Muscle layer of colon (tissue), 2 donors: Measurements from ENCODE around the gene ZNF324.
"Not testable (repeated sequence)": the region's sequence is repeated elsewhere in the genome, so short reads cannot be mapped to it uniquely, and the experiment has no call there.

Experiments
- H3K27ac ChIP-seq: one replicate; pipeline ENCODE4 v1.7.0; 2013; ENCODE audit warnings: low read depth, mild to moderate bottlenecking, low read length, moderate library complexity
- H3K27me3 ChIP-seq, 2 donors: one replicate each; pipeline ENCODE4 v1.7.0; 2013; ENCODE audit warnings: low read length in 2 of 2, mild to moderate bottlenecking in 2 of 2; ENCODE audit not compliant: insufficient read depth in 2 of 2, control insufficient read depth in 1 of 2
- H3K36me3 ChIP-seq: one replicate; pipeline ENCODE4 v1.7.0; 2013; ENCODE audit warnings: mild to moderate bottlenecking, low read length; ENCODE audit not compliant: insufficient read depth
- H3K4me1 ChIP-seq: one replicate; pipeline ENCODE4 v1.7.0; 2013; ENCODE audit warnings: mild to moderate bottlenecking, low read length; ENCODE audit not compliant: insufficient read depth
- H3K4me3 ChIP-seq, 2 donors: one replicate each; pipeline ENCODE4 v1.7.0; 2013; ENCODE audit warnings: low read length in 2 of 2, low read depth in 1 of 2, mild to moderate bottlenecking in 1 of 2, moderate library complexity in 1 of 2
- H3K9ac ChIP-seq: one replicate; pipeline ENCODE4 v1.7.0; 2013; ENCODE audit warnings: low read length
- H3K9me3 ChIP-seq: one replicate; pipeline ENCODE4 v1.7.0; 2013; ENCODE audit warnings: mild to moderate bottlenecking, low read length
- donor health status: abdominal sarcoma.
- donor health status: Adenocarcinoma of cecum.

Gene ZNF324

DNA sequence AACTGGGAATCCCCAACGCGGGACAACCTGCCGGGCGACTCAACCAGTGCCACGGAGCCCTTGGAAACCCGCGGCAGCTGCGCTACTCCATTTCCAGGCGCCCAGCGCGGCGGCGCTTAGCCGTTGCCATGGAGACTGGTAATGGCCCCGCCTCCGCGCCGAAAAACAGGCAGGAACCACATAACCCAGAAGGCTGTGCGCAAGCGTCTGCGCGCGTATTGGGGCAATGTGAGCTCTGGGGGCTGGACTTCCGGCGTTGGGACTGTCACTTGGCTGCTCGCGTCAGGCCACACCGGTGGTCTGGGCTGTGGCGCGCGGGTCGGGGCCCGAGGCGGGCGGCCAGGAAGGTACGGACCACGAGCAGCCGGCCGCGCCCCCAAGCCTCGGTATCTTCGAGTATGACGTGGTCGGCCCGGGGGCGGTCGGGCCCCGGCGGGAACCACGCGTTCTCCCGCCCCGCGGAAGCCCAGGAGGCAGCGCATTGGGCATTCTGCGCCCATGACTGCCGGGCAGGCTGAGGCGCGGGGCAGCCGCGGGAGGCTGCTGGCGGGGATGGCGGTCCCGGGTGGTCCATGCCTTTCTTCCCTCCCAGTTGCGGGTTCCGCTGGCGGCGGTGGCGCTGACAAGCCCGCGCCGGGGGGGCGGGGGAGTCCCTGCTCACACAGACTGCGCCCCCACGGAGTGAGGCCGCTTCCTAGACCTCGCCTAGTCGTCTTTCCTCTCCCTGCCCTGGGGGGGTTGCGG lies 15.3 kb upstream of the ZNF324 start, which contains the start of gene ZNF324B:
TSS of gene ZNF324B (plus strand) at position 265 of the 744 bp plus-strand sequence. CDS start 2,080 bp downstream, outside the sequence.
- peaks cover 7% of the 10 kb centered on the region for H3K4me1 ChIP-seq
- no peaks in the 10 kb centered on the region for H3K9me3 ChIP-seq
- H3K9ac ChIP-seq: peak within 1 kb of the TSS; percentile 27
- peak within 1 kb of the TSS; percentile 88 to 96 for H3K4me3 ChIP-seq
- H3K27me3 ChIP-seq: no peaks in the 10 kb centered on the region
- H3K27ac ChIP-seq: peak within 1 kb of the TSS; percentile 76
- peaks cover 15% of the 10 kb centered on the region for H3K36me3 ChIP-seq

- Histone ChIP-seq H3K9ac (no peak overlapping the region), H3K27me3 (no peaks in the 10 kb centered on the region), H3K27ac (no peak overlapping the region), H3K36me3 (peaks cover 20% of the 10 kb centered on the region), H3K4me1 (peaks cover 7% of the 10 kb centered on the region), H3K4me3 (no peak overlapping the region), H3K9me3 (no peaks in the 10 kb centered on the region)
Measured at GRCh38 chr19:58453743-58454142, 13.1 kb upstream of the ZNF324 start.

DNA sequence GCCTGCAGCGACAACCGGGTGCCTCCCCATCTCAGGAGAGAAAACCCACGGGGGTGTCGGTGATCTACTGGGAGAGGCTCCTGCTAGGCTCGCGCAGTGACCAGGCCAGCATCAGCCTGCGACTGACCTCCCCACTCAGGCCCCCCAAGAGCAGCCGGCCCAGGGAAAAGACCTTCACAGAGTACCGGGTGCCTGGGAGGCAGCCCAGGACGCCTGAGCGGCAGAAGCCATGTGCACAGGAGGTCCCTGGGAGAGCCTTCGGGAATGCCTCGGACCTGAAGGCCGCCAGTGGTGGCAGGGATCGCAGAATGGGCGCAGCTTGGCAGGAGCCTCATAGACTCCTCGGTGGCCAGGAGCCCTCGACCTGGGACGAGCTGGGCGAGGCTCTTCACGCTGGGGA lies 11.6 kb upstream of the ZNF324 start:
- Histone ChIP-seq H3K27ac (no peak overlapping the region), H3K27me3 (no peaks in the 10 kb centered on the region), H3K9me3 (no peaks in the 10 kb centered on the region), H3K9ac (no peak overlapping the region), H3K4me3 (no peak overlapping the region), H3K36me3 (peaks cover 25% of the 10 kb centered on the region), H3K4me1 (peaks cover 7% of the 10 kb centered on the region)

DNA sequence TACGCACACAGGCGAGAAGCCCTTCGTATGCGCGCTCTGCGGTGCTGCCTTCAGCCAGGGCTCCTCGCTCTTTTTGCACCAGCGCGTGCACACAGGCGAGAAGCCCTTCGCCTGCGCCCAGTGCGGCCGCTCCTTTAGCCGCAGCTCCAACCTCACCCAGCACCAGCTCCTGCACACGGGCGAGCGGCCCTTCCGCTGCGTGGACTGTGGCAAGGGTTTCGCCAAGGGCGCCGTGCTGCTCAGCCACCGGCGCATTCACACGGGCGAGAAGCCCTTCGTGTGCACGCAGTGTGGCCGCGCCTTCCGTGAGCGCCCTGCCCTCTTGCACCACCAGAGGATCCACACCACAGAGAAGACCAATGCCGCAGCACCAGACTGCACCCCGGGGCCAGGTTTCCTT lies 10.8 kb upstream of the ZNF324 start:
- no peak overlapping the region for H3K9ac ChIP-seq
- H3K27me3 ChIP-seq: no peaks in the 10 kb centered on the region
- peaks cover 25% of the 10 kb centered on the region for H3K36me3 ChIP-seq
- H3K9me3 ChIP-seq: no peaks in the 10 kb centered on the region
- H3K27ac ChIP-seq: no peak overlapping the region
- H3K4me1 ChIP-seq: peaks cover under 1% of the 10 kb centered on the region
- H3K4me3 ChIP-seq: no peak overlapping the region

DNA sequence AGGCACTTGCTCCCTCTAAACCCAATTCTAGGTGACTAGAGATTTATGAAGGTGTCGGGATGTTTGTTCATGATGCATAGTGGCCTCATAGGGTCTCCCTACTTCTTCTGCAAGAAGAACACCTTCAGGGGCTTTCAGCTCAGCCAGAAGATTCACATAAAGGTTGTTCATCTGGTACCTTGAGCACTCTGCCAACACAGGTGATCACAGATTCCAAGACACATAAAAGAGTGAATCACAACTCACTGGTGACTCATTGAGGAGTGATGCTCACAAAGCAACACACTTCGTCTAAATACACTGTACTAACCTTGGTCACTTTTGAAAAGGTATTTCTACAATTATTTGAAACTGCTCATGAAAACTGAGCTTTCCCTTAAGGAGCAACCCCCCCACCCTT lies 6.8 kb upstream of the ZNF324 start:
- Histone ChIP-seq H3K4me3 (no peak overlapping the region), H3K27ac (no peak overlapping the region), H3K27me3 (no peaks in the 10 kb centered on the region), H3K4me1 (no peaks in the 10 kb centered on the region), H3K36me3 (peaks cover 15% of the 10 kb centered on the region), H3K9me3 (no peaks in the 10 kb centered on the region), H3K9ac (no peak overlapping the region)

- Histone ChIP-seq H3K27me3 (no peaks in the 10 kb centered on the region), H3K4me3 (peak overlapping the region; percentile 45 to 70), H3K9ac (no peak overlapping the region), H3K9me3 (no peaks in the 10 kb centered on the region), H3K27ac (no peak overlapping the region), H3K4me1 (peaks cover 15% of the 10 kb centered on the region), H3K36me3 (peaks cover 11% of the 10 kb centered on the region)
Measured at GRCh38 chr19:58466089-58466759, 656 bp upstream of the ZNF324 start.

DNA sequence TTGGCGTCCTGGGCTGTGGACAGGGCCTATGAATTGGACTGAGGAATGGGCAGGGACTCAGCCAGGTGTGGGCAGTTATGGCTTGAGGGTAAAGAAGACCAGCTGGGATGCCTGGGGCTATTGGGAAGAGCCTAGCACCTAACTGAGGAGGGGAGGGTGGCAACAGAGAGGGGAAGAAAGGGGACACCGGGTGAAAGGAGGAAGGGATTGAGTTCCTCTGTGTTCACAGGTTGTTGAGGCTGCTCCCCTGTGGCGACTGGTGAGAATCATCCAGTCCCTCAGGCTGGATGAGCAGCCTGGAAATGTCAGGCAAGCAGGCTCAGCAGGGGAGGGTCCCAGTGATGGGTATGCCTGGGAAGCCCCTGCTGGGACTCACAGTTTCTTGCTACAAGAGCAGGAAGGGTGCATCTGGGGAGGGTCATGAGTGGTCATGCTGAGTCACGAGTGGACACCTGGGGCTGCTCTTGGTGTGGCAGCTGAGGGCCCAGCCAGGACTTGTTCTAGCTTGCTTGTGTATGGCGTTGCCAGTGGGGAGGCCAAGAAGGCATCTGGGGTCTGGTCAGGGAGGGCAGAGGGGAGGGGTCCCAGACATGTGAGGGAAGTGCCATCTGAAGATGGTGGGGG lies 1.4 kb downstream of the ZNF324 start:
- H3K27me3 ChIP-seq: no peaks in the 10 kb centered on the region
- peaks cover 15% of the 10 kb centered on the region for H3K4me1 ChIP-seq
- H3K4me3 ChIP-seq: peak overlapping the region in 1 of 2 donors; percentile 70
- no peak overlapping the region for H3K9ac ChIP-seq
- no peaks in the 10 kb centered on the region for H3K9me3 ChIP-seq
- no peak overlapping the region for H3K27ac ChIP-seq
- peaks cover 26% of the 10 kb centered on the region for H3K36me3 ChIP-seq

DNA sequence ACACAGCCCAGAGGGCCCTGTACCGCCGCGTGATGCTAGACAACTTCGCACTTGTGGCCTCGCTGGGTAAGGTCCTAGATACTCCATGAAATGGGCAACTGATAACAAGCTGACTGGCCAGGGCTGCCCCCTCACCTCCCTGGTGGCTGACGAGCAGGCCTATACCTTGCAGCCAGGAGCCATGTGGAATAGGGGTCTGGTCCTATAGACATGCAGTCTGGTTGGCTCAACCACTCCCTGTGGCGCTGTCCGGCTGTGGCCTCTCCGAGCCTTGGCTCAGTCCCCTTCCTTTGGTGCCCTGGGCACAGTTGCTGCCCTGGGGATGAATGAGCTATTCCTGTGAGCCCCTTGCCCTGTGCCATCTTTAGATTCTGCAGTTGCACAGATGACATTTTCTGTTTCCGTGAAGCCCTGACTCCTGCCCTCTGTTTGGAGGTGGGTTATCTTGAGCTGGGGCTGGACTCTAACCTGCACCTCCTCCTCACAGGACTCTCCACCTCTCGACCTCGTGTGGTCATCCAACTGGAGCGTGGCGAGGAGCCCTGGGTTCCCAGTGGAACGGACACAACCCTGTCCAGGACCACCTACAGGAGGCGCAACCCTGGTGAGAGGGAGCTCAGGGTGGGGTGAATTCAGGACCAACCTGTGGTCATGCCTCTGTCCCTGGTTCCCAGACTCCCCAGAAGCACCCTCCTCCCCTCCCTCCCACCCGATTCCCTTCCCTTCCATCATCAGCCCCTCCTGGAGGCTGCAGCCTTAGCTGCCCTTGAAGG lies 2.5 kb downstream of the ZNF324 start:
- Histone ChIP-seq H3K27me3 (no peaks in the 10 kb centered on the region), H3K36me3 (peaks cover 26% of the 10 kb centered on the region)

GRCh38 chr19:58470837-58471543 lies 4.1 kb downstream of the ZNF324 start:
- H3K4me3 ChIP-seq, H3K27ac ChIP-seq, H3K27me3 ChIP-seq, H3K9me3 ChIP-seq, H3K9ac ChIP-seq: not testable (repeated sequence)
- Histone ChIP-seq H3K36me3 (peaks cover 26% of the 10 kb centered on the region), H3K4me1 (peaks cover 23% of the 10 kb centered on the region)

More for the DNA sequence above, 2.5 kb downstream of the ZNF324 start:
- Histone ChIP-seq H3K9me3 (no peaks in the 10 kb centered on the region), H3K27ac (no peak overlapping the region), H3K4me1 (peaks cover 15% of the 10 kb centered on the region), H3K4me3 (no peak overlapping the region), H3K9ac (no peak overlapping the region)

GRCh38 chr19:58471736-58472135 lies 4.9 kb downstream of the ZNF324 start:
- no peak overlapping the region for H3K27ac ChIP-seq

More at GRCh38 chr19:58471736-58472135, 4.9 kb downstream of the ZNF324 start:
- Histone ChIP-seq H3K4me3 (no peak overlapping the region), H3K27me3 (no peaks in the 10 kb centered on the region), H3K9ac (no peak overlapping the region), H3K4me1 (peaks cover 20% of the 10 kb centered on the region), H3K36me3 (peaks cover 26% of the 10 kb centered on the region), H3K9me3 (no peaks in the 10 kb centered on the region)
